ENCODE data around the gene UBQLN1.
"Not testable (repeated sequence)": the region's sequence is repeated elsewhere in the genome, so short reads cannot be mapped to it uniquely, and the experiment has no call there.

The UBQLN1 gene

DNA sequence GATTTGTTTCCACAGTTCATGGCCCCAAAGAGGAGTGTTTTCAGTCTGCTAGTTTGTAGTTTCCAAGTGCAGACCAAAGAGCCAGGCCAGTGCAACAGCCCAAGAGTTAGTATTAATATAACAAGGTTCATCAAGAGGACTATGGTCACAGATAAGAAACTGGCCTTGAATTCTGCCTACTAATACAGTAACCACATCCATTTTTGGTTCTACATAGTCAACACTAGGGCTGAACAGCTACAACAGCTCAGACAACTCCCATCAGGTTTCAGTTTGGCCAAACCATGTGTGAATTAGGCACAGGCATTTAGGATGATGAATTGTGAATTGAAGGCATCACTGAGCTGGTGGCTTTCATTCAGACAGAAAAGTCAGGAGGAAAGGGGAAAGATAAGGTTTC is 13.8 kb upstream of the UBQLN1 start:
- Histone ChIP-seq H3K4me1 (no peaks in the 10 kb centered on the region), H3K9me3 (replicated peaks in 1 of 11) (peaks cover 6 to 20% (median 14%) of the 10 kb centered on the region in 11 experiments; a peak in 18 of 22 replicates), H4K20me1 (no peaks in the 10 kb centered on the region), H3K9ac (no peak overlapping the region), H3K27me3 (no peaks in the 10 kb centered on the region), H3K36me3 (no peaks in the 10 kb centered on the region; a peak in 1 of 22 replicates), H3K4me2 (no peak overlapping the region), H3K4me3 (no peak overlapping the region), H3K27ac (no peak overlapping the region)
- no peak for TF ChIP-seq Cebpa-rat (IDR thresholded peaks at IDR 0.05)

DNA sequence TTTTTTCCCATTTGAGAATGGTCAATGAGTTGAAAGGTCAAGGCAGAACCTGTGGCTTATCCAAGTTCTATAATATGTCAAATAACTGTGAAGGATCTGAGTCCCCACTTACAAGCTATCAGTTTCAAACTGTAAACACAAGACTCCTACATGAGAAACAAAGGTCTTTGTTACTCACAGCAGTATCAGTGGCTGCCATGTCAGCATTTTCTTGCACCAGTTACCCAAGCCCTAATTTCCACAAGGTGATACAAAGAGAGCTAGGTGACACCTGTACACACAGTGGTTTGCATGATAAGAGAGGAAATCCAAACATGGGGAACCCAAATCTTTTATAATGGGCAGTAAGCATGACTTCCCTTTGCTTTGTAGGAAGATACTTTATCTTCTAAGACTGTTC is 8.0 kb upstream of the UBQLN1 start:
- H3K4me3 ChIP-seq = no peak overlapping the region
- no peak for TF ChIP-seq Cebpa-rat (IDR thresholded peaks at IDR 0.05)
- H3K4me2 ChIP-seq = no peak overlapping the region
- H4K20me1 ChIP-seq = no peaks in the 10 kb centered on the region
- no peak overlapping the region for H3K9ac ChIP-seq
- no peaks in the 10 kb centered on the region for H3K27me3 ChIP-seq
- no peaks in the 10 kb centered on the region for H3K36me3 ChIP-seq
- H3K4me1 ChIP-seq = peaks cover 0 to 6% (median 0%) of the 10 kb centered on the region in 10 experiments; a peak in 2 of 20 replicates
- H3K27ac ChIP-seq = no peak overlapping the region
- H3K9me3 ChIP-seq (replicated peaks in 1 of 11) = peaks cover 0 to 8% (median 0%) of the 10 kb centered on the region in 11 experiments; a peak in 1 of 22 replicates

DNA sequence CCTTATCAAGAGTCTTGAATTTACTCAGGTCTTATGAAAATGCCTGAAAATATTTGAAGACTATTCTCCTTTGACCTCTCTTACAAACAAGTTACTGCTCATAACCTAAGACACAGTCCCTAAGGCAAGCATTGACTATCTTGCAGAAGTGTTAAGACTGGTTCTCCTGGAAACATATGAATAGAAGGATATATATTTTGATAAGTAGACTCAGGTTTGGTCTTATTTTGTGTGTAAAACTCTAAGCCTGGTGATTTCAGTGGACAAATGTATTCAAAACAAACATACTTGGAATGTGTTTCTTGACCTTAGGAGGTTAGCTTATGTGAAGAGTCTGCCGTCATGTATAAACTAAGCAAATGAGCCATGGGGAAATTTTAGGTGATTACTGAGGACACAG is 7.5 kb upstream of the UBQLN1 start:
- no peaks in the 10 kb centered on the region for H3K27me3 ChIP-seq
- H3K4me2 ChIP-seq = no peak overlapping the region
- peaks cover 0 to 8% (median 0%) of the 10 kb centered on the region in 11 experiments; a peak in 1 of 22 replicates for H3K9me3 ChIP-seq (replicated peaks in 1 of 11)
- no peak overlapping the region for H3K27ac ChIP-seq
- H3K4me3 ChIP-seq = no peak overlapping the region
- no peaks in the 10 kb centered on the region for H4K20me1 ChIP-seq
- H3K9ac ChIP-seq = no peak overlapping the region
- peaks cover 0 to 6% (median 0%) of the 10 kb centered on the region in 10 experiments; a peak in 2 of 20 replicates for H3K4me1 ChIP-seq
- no peak for TF ChIP-seq Cebpa-rat (IDR thresholded peaks at IDR 0.05)
- H3K36me3 ChIP-seq = no peaks in the 10 kb centered on the region

GRCh38 chr9:83714329-83714728 is 6.6 kb upstream of the UBQLN1 start:
- TF ChIP-seq Cebpa-rat (IDR thresholded peaks at IDR 0.05) = peak in 2 of 11 experiments; percentile 27 to 42; a peak in 2 of 22 replicates
- Histone ChIP-seq H3K4me2 (peak overlapping the region in 1 of 11 experiments; percentile 25; a peak in 2 of 22 replicates), H3K9ac (no peak overlapping the region)

DNA sequence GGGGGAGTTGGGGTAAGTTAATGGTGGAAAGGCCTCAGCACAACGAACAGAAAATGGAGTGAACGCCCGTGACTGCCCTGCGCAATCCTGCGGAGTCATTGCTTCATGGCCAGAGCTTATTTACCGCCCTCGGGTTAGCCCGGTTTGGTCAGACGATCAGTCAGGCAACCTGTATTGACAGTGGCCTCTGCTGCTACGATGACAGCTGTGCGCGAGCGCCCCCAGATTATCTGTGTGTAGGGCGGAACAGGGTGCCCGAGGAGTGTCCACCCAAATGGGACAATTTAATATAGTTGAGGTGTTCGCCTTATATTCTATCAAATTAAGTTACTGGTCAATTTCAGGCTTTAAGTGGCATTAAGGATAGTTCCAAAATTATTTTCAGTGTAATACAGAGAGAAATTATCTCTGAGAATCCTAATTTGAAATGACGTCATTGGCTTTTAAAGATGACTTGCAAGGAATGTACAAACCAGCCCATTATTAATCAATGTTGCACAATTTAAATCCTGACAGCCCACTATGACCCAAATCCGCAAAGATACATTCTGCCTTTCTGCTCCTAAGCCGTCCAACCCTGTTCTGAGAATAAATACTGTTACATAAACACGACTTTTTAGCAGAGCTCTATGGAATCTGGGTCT is 879 bp upstream of the UBQLN1 start:
- Histone ChIP-seq H3K9me3 (replicated peaks in 1 of 11) (peaks cover 0 to 15% (median 10%) of the 10 kb centered on the region in 11 experiments; a peak in 17 of 22 replicates), H3K27me3 (no peaks in the 10 kb centered on the region), H4K20me1 (peaks cover 25 to 38% (median 32%) of the 10 kb centered on the region in 11 experiments; a peak in 20 of 22 replicates), H3K4me1 (peaks cover 11 to 27% (median 22%) of the 10 kb centered on the region in 10 experiments; a peak in 19 of 20 replicates), H3K4me2 (peak overlapping the region; percentile 68 to 95 (median 86)), H3K4me3 (peak overlapping the region; percentile 80 to 100 (median 95)), H3K27ac (peak overlapping the region; percentile 95 to 99 (median 98)), H3K9ac (peak overlapping the region; percentile 95 to 99 (median 98)), H3K36me3 (peaks cover 0 to 25% (median 18%) of the 10 kb centered on the region in 11 experiments; a peak in 16 of 22 replicates)
- TF ChIP-seq Cebpa-rat (IDR thresholded peaks at IDR 0.05) = peak in 4 of 11 experiments; percentile 6 to 59 (median 34); a peak in 4 of 22 replicates

More at GRCh38 chr9:83714329-83714728, 6.6 kb upstream of the UBQLN1 start:
- Histone ChIP-seq H3K4me1 (peaks cover 0 to 7% (median under 1%) of the 10 kb centered on the region in 10 experiments; a peak in 3 of 20 replicates), H4K20me1 (no peaks in the 10 kb centered on the region), H3K27me3 (no peaks in the 10 kb centered on the region), H3K27ac (no peak overlapping the region), H3K4me3 (no peak overlapping the region), H3K36me3 (no peaks in the 10 kb centered on the region), H3K9me3 (replicated peaks in 1 of 11) (peaks cover 0 to 8% (median 0%) of the 10 kb centered on the region in 11 experiments; a peak in 1 of 22 replicates)

DNA sequence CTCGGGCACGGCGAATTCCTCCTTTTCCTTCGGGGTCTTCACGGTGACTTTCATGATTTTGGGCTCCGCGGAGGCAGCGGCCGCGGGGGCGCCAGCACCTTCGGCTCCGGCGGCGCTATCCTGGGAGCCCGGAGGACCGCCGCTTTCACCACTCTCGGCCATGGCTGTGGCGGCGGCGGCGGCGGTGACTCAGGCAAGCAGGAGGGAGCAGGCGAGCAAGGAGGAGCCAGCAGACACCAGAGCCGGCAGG is 315 bp downstream of the UBQLN1 start:
- H3K27ac ChIP-seq = peak overlapping the region; percentile 95 to 99 (median 98)
- peak overlapping the region; percentile 95 to 99 (median 98) for H3K9ac ChIP-seq
- no peak for TF ChIP-seq Cebpa-rat (IDR thresholded peaks at IDR 0.05)
- H3K9me3 ChIP-seq (replicated peaks in 1 of 11) = peaks cover 0 to 15% (median 10%) of the 10 kb centered on the region in 11 experiments; a peak in 17 of 22 replicates
- H3K4me1 ChIP-seq = peaks cover 11 to 36% (median 22%) of the 10 kb centered on the region in 10 experiments; a peak in 19 of 20 replicates
- H3K36me3 ChIP-seq = peaks cover 0 to 37% (median 19%) of the 10 kb centered on the region in 11 experiments; a peak in 16 of 22 replicates
- H4K20me1 ChIP-seq = peaks cover 37 to 50% (median 44%) of the 10 kb centered on the region in 11 experiments; a peak in 20 of 22 replicates
- no peaks in the 10 kb centered on the region for H3K27me3 ChIP-seq
- peak overlapping the region; percentile 80 to 100 (median 95) for H3K4me3 ChIP-seq
- peak overlapping the region; percentile 76 to 95 (median 87); a peak in 18 of 22 replicates for H3K4me2 ChIP-seq

DNA sequence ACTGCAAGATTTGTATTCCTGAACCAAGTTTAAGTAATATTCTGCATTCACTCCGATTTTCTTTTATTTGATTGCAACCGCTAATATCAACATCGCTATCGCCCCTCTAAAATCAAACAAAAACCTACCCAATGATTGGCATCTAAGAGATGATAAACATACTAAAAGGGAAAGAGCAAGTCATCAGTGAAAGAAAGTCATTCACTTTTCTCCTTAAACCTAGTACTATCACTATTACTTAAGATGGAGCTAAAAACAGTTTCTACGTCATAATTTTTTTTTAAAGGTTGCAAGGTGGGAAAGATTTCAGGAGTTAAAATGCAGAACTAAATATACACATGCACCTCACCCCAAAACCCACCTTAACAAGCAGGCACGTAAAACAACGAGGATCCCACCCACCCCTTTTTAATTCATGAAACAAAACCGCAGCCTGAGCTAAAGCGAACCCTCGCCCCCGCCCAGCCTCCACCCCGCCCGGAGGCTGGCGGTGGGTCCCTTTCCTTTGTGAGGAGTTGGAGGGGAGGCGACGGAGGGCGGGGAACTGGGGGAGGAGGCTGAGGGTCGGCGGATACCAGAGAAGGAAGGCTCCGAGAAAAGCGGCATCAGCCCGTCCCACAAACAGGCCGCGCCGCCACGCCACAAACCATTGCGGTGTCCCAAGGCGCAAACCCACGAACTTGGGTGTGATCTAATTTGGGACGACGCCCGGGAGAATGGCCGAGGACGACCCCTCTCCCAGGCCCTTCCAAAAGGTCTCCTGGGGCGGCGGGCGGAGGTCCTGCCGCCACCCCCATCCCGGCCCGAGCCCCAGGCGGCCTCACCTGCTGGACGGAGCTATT is 861 bp downstream of the UBQLN1 start:
- TF ChIP-seq Cebpa-rat (IDR thresholded peaks at IDR 0.05) = no peak
- no peaks in the 10 kb centered on the region for H3K27me3 ChIP-seq
- peak overlapping the region; percentile 76 to 95 (median 87) for H3K4me2 ChIP-seq
- H4K20me1 ChIP-seq = peaks cover 40 to 56% (median 49%) of the 10 kb centered on the region in 11 experiments; a peak in 20 of 22 replicates
- peak overlapping the region; percentile 95 to 99 (median 98) for H3K27ac ChIP-seq
- peak overlapping the region; percentile 95 to 99 (median 98) for H3K9ac ChIP-seq
- peaks cover 0 to 42% (median 20%) of the 10 kb centered on the region in 11 experiments; a peak in 16 of 22 replicates for H3K36me3 ChIP-seq
- peak overlapping the region; percentile 80 to 100 (median 95) for H3K4me3 ChIP-seq
- H3K4me1 ChIP-seq = peaks cover 11 to 41% (median 22%) of the 10 kb centered on the region in 10 experiments; a peak in 19 of 20 replicates
- H3K9me3 ChIP-seq (replicated peaks in 1 of 11) = peaks cover 0 to 15% (median 10%) of the 10 kb centered on the region in 11 experiments; a peak in 17 of 22 replicates

- not testable (repeated sequence) for H3K27me3 ChIP-seq, H3K27ac ChIP-seq
- H3K4me3 ChIP-seq = peak overlapping the region; percentile 80 to 100 (median 95); a peak in 14 of 20 replicates
- peak overlapping the region in 2 of 11 experiments; percentile 95 to 98; a peak in 2 of 22 replicates for H3K9ac ChIP-seq
- H3K4me1 ChIP-seq = peaks cover 11 to 57% (median 22%) of the 10 kb centered on the region in 10 experiments; a peak in 19 of 20 replicates
- peaks cover 0 to 15% (median 10%) of the 10 kb centered on the region in 11 experiments; a peak in 17 of 22 replicates for H3K9me3 ChIP-seq (replicated peaks in 1 of 11)
- TF ChIP-seq Cebpa-rat (IDR thresholded peaks at IDR 0.05) = peak in 3 of 11 experiments; percentile 21 to 71 (median 54); a peak in 4 of 22 replicates
- H3K4me2 ChIP-seq = peak overlapping the region; percentile 76 to 95 (median 87); a peak in 21 of 22 replicates
- H3K36me3 ChIP-seq = peaks cover 0 to 48% (median 24%) of the 10 kb centered on the region in 11 experiments; a peak in 16 of 22 replicates
- peaks cover 57 to 72% (median 66%) of the 10 kb centered on the region in 11 experiments for H4K20me1 ChIP-seq
Measured at GRCh38 chr9:83705219-83705651, 2.5 kb downstream of the UBQLN1 start.

Data from BLaER1 treated with 17β-estradiol and CSF1 and Interleukin-3, amounts not matched to agents 10 nM and 100 nM (cell line).